ENCODE results near the gene IVD. TPM values are rescaled to one million over a fixed set of nuclear protein-coding genes. Genes with fewer than 3 reads are reported as not detected.

The IVD gene
- total and polyA plus RNA-seq, 8 donors = 23.8 to 41.3 (median 30.1) TPM

DNA sequence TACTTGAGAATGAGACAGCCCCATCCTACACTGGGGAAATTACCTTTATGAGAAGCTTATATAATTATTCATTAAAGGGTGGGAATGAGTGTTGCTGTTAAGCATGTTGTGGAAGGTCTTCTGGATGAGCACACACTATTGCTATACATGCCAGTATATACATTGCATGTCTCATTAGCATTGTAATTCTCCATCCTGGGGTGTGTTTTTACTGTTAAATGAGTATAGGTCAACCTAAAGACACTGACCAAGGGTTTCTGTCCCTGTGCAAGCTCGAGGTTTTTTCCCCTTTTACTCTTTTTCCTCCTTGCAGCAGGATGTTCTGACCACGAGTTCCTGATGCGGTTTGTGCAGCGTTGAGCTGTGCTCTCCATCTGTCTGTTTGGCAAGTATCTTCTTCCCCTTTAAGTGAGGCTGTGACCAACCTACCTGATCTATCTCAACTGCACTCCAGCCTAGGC lies 7.2 kb upstream of the IVD start:
- FAIRE-seq (no peak), DNase-seq (peak in 1 of 6 donors; percentile 33), ATAC-seq (peak in 2 of 4 donors; percentile 60 to 68)
- no peaks in the 10 kb centered on the region for H3K27me3 ChIP-seq
- H3K9me3 ChIP-seq = no peaks in the 10 kb centered on the region
- no peak overlapping the region for H3K4me3 ChIP-seq
- no peak overlapping the region for H3K27ac ChIP-seq
- WGBS, 2 donors = 69 to 84% methylated on average over 4 of the region's 4 CpGs
- peaks cover 0 to 4% (median 0%) of the 10 kb centered on the region in 3 donors for H3K36me3 ChIP-seq
- TF ChIP-seq, protein P1, sequence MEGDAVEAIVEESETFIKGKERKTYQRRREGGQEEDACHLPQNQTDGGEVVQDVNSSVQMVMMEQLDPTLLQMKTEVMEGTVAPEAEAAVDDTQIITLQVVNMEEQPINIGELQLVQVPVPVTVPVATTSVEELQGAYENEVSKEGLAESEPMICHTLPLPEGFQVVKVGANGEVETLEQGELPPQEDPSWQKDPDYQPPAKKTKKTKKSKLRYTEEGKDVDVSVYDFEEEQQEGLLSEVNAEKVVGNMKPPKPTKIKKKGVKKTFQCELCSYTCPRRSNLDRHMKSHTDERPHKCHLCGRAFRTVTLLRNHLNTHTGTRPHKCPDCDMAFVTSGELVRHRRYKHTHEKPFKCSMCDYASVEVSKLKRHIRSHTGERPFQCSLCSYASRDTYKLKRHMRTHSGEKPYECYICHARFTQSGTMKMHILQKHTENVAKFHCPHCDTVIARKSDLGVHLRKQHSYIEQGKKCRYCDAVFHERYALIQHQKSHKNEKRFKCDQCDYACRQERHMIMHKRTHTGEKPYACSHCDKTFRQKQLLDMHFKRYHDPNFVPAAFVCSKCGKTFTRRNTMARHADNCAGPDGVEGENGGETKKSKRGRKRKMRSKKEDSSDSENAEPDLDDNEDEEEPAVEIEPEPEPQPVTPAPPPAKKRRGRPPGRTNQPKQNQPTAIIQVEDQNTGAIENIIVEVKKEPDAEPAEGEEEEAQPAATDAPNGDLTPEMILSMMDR (IDR thresholded peaks at IDR 0.05) = no peak
- no peaks in the 10 kb centered on the region for H3K4me1 ChIP-seq
- intact Hi-C loops (cut with DNase I) = no loop called here

GRCh38 chr15:40399370-40399769 lies 6.2 kb upstream of the IVD start:
- Histone ChIP-seq H3K9me3 (no peaks in the 10 kb centered on the region), H3K4me3 (no peak overlapping the region), H3K36me3 (no peaks in the 10 kb centered on the region), H3K4me1 (no peaks in the 10 kb centered on the region), H3K27ac (no peak overlapping the region), H3K27me3 (no peaks in the 10 kb centered on the region)
- DNase-seq (no peak), FAIRE-seq (no peak), ATAC-seq (no peak)
- TF ChIP-seq, protein P1 (IDR thresholded peaks at IDR 0.05) = no peak
- 74 to 83% methylated on average over 7 of the region's 7 CpGs for WGBS, 2 donors
- intact Hi-C loops (cut with DNase I) = no loop called here

DNA sequence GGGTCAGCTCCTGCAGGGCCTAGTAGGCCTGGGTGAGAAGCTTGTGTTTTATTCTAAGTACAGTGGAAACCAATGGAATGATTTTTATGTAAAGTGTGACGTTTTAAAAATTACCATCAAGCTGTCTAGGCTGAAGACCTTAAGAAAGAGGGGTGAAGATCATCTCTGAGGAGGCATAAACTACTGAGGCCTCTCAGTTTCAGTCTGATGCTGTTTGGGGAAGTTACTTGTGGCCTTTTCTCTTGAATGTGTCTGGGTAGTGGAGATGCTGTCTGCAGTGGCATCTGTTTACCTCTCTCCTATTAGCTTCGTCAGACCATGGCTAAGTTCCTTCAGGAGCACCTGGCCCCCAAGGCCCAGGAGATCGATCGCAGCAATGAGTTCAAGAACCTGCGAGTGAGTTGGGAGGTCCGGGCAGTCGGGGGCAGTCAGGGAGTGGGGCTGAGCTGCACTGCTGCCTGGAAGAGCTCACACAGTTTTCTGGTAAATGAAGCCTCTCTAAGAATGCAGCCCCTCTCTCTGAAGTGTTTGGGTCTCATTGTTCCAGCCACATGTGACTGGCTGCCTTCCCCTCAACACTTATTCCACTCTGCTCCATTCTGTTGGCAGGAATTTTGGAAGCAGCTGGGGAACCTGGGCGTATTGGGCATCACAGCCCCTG lies 1.9 kb downstream of the IVD start:
- Histone ChIP-seq H3K27ac (no peak overlapping the region), H3K9me3 (no peaks in the 10 kb centered on the region), H3K4me3 (no peak overlapping the region), H3K27me3 (no peaks in the 10 kb centered on the region), H3K36me3 (peaks cover 0 to 11% (median 0%) of the 10 kb centered on the region in 3 donors), H3K4me1 (peaks cover 0 to 24% (median 7%) of the 10 kb centered on the region in 3 donors)
- DNase-seq (no peak), FAIRE-seq (no peak), ATAC-seq (no peak)
- TF ChIP-seq, protein P1 (IDR thresholded peaks at IDR 0.05) = no peak
- intact Hi-C loops (cut with DNase I) = no loop called here
- WGBS, 2 donors = 79 to 89% methylated on average over 8 of the region's 8 CpGs

DNA sequence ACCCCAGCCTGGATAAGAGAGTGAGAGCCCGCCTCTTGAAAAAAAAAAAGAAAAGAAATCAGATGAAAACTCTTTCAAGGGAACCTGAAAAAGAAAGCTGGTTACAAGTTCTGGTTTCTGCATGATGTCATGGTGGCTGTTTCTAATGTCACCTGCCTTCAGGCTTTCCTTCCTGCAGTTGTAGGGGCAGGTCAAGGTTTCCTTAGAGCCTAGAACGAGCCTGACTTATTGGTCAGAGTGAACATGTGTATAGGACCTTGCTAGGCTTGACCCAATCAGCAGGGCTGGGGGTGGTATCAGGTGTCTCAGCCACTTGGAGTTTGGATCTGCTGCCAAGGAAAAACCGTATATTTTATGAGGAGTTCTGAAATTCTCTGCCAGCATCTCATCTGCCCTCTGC lies 3.8 kb downstream of the IVD start:
- FAIRE-seq = no peak
- 82 to 88% methylated on average over 3 of the region's 3 CpGs for WGBS, 2 donors

More for the DNA sequence above, 3.8 kb downstream of the IVD start:
- TF ChIP-seq, protein P1 (IDR thresholded peaks at IDR 0.05) = no peak
- no peak overlapping the region for H3K4me3 ChIP-seq
- no peak overlapping the region for H3K27ac ChIP-seq
- intact Hi-C loops (cut with DNase I) = no loop called here
- peaks cover 0 to 29% (median 11%) of the 10 kb centered on the region in 3 donors for H3K4me1 ChIP-seq
- no peaks in the 10 kb centered on the region for H3K9me3 ChIP-seq
- no peaks in the 10 kb centered on the region for H3K27me3 ChIP-seq
- no peak for ATAC-seq
- DNase-seq = no peak
- peaks cover 0 to 21% (median 0%) of the 10 kb centered on the region in 3 donors for H3K36me3 ChIP-seq

Data from pancreas (tissue), 10 donors.